Stimulated activated CD4-positive, alpha-beta T cell treated with anti-CD3 and anti-CD28 coated beads, Interleukin-12 subunit alpha, Interleukin-12 subunit beta, amount 100 ng/mL, for 48 hours (primary cell): ENCODE measurements around the gene SMS.

Experiments
- DNase-seq, 3 donors: peaks; one replicate each; pipeline ENCODE4 v3.0.0-alpha.2; 2020; ENCODE audit warnings: low read depth in 2 of 3, low spot score in 1 of 3

The SMS gene

DNA sequence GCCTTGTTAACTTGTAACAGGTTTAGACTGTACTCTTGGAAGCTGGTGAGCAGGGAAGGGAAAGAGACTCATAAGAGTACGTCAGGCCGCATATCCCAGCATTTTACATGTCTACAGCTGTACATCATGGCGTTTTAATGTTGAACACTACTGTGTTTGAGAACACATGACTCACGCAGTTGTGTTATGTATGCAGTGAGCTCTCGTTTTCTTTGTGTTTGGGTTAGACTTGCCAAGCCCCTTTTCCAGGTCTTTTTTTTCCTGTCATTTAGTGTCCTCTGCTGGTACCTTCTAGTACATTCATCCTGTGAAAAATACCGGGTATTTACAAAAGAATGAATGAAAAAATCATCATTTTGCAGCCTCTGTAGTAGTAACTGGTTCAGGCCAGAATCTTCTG is 35.3 kb downstream of the SMS start:
- DNase-seq: no peak

DNA sequence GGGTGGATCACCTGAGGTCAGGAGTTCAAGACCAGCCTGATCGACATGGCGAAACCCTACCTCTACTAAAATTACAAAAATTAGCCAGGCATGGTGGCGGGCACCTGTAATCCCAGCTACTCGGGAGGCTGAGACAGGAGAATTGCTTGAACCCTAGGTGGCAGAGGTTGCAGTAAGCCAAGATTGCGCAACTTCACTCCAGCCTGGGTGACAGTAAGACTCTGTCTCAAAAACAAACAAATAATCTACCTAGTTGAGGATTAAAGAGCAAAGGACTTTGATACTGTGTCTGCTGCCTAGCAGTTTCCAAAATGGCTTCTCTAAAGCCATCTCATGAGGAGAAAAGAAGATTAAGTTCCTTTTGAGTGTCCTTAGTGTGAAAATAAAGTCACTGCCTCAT is 37.8 kb downstream of the SMS start:
- DNase-seq: no peak

DNA sequence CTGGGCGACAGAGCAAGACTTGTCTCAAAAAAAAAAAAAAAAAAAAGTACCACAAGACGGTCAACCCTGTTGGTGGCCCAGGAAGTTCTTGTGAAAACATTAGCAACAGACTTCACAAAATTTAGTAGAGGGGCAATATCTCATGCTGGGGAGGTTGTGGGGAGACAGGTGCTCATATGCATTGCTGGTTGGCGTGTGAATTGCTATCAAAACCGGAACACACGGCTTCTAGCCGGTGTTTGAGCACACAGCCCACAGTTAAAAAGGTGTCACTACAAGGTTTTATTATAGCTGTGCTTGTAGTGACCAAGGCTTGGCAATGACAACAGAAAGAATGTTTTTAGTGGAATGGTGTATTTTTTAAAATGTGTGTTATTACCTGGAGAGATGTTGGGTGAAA is 41.8 kb downstream of the SMS start:
- no peak for DNase-seq

DNA sequence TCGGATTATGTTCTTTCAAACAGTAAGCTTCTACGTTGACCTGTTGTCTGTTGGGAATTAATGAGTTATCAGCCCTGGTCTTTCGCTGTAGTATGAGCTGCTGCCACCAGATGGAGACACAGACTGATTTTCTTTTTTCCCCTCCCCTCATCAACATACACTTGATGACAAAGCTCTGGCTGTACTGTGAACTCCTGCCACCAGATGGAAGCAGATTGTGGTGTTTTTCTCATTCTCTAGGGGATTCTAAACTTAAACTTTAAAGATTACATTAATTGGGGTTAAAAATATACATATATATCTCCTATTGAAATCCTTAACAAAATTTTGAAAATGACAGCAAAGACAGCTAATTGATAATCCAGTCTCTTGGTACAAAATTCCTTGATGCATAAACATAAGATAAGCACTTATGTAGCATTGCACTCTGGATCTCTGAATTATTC is 44.8 kb downstream of the SMS start:
- DNase-seq: peak; percentile 29 to 82 (median 38)

GRCh38 chrX:21986596-21986995 is 46.1 kb downstream of the SMS start:
- no peak for DNase-seq

DNA sequence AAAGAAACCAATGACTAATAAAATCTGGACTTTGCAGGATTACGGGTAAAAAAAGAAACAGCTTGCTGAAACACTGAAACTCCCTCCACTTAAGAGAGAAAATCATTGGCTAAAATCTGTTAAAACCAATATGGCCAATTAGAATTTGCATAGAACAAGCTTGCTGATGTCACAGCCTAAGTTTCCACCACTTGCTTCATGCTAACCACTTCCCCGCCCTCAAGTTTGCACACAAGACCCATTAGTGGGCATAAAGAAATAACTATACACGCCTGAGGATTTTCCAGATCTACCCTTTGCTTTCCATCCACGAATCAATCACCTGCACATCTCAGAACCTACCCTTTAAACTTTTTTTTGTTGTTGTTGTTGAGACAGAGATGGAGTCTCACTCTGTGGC is 48.9 kb downstream of the SMS start:
- peak in 2 of 3 donors; percentile 7 to 18 for DNase-seq

DNA sequence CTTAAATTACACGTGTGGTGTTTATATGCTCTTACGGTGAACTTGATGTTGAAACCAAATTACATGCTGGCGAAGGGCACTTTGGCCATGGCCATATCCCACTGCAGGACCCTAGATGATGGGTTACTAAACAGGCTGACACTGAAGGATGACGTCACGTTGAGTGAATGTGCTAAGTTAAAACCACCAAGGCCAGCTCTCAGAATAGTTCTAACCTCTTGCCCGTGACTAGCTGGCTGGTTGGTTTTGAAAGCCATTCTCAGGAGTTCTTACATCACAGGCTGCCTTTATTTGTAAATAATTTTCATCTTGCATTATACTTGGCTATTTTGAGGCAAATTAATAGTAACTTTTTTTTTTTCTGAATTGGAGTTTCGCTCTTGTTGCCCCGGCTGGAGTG is 50.3 kb downstream of the SMS start:
- DNase-seq: no peak

- DNase-seq: no peak
Measured at GRCh38 chrX:21991504-21991903, 51.0 kb downstream of the SMS start.

DNA sequence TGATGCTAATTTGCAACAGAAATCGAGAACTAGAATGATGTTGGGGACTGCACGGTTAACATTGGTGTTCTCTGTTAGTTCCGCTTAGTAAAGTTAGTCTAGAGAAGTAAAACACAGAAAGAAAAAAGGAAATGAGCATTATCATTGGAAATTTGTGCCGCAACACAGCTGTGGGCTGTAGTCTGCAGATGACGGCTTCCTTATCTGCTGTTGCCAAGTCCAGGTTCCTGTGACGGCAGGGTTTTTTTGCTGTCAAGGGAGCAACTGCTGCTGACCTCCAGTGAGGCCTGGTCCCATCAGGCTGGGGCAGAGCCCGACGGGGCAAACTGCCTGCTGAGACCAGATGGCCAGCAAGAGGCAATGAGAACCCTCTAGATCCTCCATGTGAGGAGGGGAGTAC is 52.8 kb downstream of the SMS start:
- DNase-seq: no peak

- no peak for DNase-seq
Measured at GRCh38 chrX:21996872-21997455, 56.5 kb downstream of the SMS start.

GRCh38 chrX:21998037-21998436 is 57.5 kb downstream of the SMS start:
- no peak for DNase-seq

DNA sequence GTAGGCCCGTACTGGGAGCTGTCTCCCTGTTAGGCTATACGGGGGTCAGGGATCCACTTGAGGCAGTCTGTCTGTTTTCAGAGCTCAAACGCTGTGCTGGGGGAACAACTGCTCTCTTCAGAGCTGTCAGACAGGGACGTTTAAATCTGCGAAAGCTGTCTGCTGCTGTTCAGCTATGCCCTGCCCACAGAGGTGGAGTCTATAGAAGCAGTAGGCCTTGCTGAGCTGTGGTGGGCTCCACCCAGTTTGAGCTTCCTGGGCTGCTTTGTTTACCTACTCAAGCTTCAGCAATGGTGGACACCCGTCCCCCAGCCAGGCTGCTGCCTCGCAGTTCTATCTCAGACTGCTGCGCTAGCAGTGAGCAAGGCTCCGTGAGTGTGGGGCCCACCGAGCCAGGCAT is 64.4 kb downstream of the SMS start:
- DNase-seq: no peak

DNA sequence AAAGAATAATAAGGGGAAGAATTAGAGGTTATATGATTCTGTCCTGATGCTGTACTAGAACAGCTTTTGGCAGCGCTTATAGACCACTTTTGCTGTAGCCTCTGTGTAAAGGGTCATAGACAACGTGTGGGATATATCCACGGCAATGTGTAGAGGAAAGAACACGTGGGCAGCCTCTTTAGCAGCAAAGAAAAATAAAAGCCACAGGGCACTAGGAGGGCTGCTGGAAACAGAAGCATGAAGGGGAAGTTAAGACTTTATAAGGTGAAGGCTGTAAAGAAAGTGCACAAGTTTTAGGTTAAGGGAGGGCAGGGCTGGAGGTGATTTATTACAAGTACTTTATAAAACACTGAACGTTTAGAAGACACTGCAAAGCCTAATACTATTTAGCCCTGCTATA is 71.5 kb downstream of the SMS start:
- DNase-seq: no peak

DNA sequence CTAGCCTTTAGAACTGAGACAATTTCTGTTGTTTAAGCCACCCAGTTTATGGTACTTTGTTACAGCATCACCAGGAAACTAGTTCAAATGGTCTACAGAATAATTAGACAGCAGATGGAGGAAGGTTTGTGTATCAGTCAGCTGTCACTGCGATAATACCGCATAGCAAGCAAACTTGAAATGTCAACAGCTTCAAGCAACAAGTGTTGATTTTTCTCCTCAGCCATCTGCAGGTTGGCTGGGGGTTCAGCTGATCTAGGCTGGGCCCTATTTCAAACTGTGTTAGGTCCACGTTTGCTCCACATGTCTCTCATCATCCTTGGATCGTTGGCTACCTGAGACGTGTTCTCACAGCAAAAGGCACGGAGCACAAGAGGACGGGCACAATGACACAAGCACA is 72.4 kb downstream of the SMS start:
- DNase-seq: no peak

- DNase-seq: no peak
Measured at GRCh38 chrX:22015139-22015750, 74.7 kb downstream of the SMS start.

- no peak for DNase-seq
Measured at GRCh38 chrX:22021751-22022324, 81.3 kb downstream of the SMS start.

DNA sequence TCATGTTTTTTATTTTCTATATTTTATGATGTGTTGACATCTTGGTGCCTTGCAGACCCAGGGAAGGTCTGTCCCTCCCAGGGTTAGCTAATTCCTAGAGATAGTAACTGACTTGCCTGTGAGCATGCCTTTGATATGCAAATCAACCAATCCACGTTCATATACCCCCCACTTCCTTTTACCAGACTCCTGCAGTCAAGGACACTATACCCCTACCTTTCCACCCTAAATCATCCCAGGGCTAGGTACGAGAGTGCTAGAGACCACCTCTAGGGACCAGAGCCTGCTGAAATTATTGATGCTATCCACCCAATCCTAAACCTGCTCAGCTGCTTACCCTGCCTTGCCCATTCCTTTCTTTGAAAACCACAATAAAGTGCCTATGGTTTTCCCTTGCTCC is 84.1 kb downstream of the SMS start:
- DNase-seq: no peak

DNA sequence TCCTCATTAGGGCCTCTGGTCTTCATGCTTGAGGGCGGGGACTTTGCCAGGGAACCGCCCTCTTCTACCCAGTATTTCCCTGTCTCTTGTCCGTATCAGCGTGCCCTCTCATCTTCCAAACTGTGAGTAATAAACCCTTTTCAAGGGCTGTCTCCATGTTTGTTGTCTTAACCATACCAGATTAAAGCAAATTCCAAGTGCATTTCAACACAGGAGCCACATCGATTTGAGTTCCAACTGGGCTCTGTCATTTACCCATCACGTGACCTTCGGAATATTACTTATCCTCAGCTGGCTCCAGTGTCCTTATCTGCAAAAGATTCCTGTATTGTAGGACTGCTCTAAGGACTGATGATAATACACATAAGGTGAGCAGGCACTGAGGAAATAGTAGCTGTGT is 85.2 kb downstream of the SMS start:
- no peak for DNase-seq

GRCh38 chrX:22026731-22027130 is 86.2 kb downstream of the SMS start:
- no peak for DNase-seq

- DNase-seq: no peak
Measured at GRCh38 chrX:22032084-22032483, 91.6 kb downstream of the SMS start, which contains the start of gene PHEX. PHEX (plus strand) TSS chrX:22032325; CDS start chrX:22033006, 681 bp downstream.

DNA sequence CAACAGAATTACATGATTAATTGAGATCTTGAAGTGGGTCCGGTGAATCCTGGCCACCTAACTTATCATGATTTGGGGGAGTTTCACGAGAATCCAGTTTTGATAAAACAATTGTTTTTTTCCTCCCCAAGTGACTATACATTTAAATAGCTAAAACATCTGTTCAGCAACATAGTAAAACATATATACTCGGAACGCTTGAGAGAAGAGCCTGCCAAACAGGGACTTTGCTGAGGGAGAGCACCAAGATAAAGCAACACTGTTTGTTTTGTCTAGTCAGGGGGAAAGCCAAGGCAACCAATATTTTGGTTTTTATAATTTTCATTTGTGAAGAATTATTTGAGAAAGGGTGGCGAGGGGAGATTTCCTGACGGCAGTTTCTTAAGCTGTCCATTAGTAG is 92.0 kb downstream of the SMS start:
- DNase-seq: no peak

DNA sequence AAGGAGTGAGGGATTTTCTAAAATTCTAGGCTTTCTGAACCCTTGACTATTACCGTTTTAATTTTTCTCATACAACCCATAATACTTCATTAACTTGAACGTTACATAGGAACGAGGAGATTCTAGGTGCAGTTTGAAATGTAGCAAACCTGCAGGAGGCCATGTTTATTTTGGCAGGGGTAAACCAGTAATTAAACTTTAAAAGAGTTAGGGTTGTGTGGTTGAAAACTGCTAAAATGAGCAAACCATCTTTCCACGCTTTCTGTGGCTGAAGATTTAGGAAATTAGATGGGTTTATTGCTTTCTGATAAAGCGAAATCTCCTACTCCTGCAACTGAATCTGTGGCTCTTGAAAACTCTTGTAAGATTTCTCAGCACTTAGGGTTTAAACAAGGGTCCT is 93.3 kb downstream of the SMS start:
- no peak for DNase-seq

DNA sequence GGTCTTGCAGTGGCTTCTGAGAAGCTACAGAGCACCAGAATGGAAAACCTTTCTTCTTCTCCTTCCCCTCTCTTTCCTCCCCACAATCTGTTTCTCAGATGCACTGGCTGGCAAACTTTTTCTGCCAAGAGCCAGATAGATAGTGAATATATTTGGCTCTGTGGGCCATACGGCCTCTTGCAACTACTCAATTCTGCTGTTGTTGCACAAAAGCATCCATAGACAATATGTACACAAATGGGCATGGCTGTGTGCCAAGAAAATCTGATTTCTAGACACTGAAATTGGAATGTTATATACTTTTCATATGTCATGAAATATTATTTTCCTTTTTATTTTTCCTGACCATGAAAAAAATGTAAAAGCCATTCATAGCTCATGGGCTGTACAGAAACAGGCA is 94.7 kb downstream of the SMS start:
- DNase-seq: no peak
